Measurements from ENCODE around the gene DTX4. TPM values are rescaled to one million over a fixed set of nuclear protein-coding genes. Genes with fewer than 3 reads are reported as not detected.

DTX4 gene
- total and polyA plus RNA-seq, 2 experiments from 2014 or later: 15.4 to 27.5 TPM

DNA sequence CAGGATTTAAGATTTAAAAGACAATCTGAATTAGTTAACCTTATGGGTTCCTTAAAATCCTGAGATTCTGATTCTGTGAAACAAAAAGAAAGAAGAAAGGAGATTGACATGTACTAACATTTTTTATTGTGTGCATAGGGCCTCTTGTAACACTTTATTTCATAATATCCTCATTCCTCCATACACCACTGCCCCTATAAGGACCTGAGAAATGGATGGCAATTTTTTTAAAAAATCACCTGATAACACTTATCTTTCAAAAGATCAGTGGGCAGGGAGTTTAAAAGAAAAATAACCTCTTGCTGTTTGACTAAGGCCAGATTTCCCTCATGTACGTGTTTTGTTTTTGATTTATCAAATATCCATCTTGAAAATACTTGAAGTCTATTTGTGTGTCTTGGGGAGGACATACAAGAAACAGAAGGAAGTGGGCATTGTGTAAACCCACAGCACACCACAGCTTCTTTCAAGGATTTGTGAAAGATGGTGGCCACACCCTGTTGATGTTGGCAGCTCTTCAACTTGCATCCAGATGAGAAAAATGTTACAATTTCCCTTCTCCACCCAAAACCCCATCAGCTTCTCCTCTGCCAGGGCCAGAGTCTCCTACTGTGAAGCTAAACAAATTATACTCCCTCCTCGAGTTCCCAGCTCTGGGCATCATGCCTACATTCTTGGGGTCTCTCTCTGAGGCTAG, 75.7 kb downstream of the DTX4 start:
- no peak overlapping the region for H2AFZ ChIP-seq
- no peaks in the 10 kb centered on the region for H3K36me3 ChIP-seq (replicated peaks; ENCODE audit: insufficient read depth, low read depth)
- no peak overlapping the region for H3K4me2 ChIP-seq
- TF ChIP-seq EZH2 (IDR thresholded peaks at IDR 0.05; ENCODE audit: borderline replicate concordance) (no peak), EZH2phosphoT487 (IDR thresholded peaks at IDR 0.05; ENCODE audit: low read depth, severe bottlenecking, unreplicated experiment) (no peak)
- TF ChIP-seq, protein P1, sequence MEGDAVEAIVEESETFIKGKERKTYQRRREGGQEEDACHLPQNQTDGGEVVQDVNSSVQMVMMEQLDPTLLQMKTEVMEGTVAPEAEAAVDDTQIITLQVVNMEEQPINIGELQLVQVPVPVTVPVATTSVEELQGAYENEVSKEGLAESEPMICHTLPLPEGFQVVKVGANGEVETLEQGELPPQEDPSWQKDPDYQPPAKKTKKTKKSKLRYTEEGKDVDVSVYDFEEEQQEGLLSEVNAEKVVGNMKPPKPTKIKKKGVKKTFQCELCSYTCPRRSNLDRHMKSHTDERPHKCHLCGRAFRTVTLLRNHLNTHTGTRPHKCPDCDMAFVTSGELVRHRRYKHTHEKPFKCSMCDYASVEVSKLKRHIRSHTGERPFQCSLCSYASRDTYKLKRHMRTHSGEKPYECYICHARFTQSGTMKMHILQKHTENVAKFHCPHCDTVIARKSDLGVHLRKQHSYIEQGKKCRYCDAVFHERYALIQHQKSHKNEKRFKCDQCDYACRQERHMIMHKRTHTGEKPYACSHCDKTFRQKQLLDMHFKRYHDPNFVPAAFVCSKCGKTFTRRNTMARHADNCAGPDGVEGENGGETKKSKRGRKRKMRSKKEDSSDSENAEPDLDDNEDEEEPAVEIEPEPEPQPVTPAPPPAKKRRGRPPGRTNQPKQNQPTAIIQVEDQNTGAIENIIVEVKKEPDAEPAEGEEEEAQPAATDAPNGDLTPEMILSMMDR (IDR thresholded peaks at IDR 0.05; ENCODE audit: poor library complexity): no peak
- no peaks in the 10 kb centered on the region for H3K9me3 ChIP-seq (ENCODE audit: low read depth)
- H3K27me3 ChIP-seq: no peaks in the 10 kb centered on the region
- no peak for DNase-seq (ENCODE audit: low spot score)
- no peaks in the 10 kb centered on the region for H3K79me2 ChIP-seq
- no peaks in the 10 kb centered on the region for H4K20me1 ChIP-seq (ENCODE audit: insufficient read depth, poor library complexity, severe bottlenecking)
- H3K27ac ChIP-seq: no peak overlapping the region
- no peak overlapping the region for H3K4me3 ChIP-seq
- H3K9me2 ChIP-seq (replicated peaks; ENCODE audit: insufficient read depth): no peaks in the 10 kb centered on the region
- WGBS (ENCODE audit: low lambda C conversion rate, missing lambda C conversion rate): 62% methylated on average over 2 of the region's 2 CpGs
- H3K4me1 ChIP-seq (ENCODE audit: insufficient read depth): no peaks in the 10 kb centered on the region

DNA sequence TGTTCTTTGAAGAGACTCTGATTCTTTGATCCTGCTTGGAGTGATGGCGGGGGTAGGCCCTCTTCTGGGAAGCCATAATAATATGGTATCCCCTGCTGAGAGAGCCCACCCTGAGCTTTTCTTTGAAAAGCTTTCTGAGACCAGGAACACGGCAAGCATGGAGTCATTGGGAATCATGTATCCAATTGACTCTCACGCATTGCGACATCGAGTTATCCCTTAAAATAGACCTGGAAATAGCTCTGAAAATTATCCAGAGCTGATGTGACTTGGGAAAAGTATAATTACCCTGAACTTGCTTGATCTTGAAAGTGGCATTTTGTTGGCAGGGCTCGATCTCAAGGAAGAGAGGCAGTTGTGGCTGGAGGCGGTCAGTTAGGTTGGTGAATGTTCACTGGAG, 77.6 kb downstream of the DTX4 start:
- TF ChIP-seq EZH2 (IDR thresholded peaks at IDR 0.05; ENCODE audit: borderline replicate concordance) (no peak), EZH2phosphoT487 (IDR thresholded peaks at IDR 0.05; ENCODE audit: low read depth, severe bottlenecking, unreplicated experiment) (no peak)
- TF ChIP-seq, protein P1 (IDR thresholded peaks at IDR 0.05; ENCODE audit: poor library complexity): no peak
- Histone ChIP-seq H3K27me3 (no peaks in the 10 kb centered on the region), H3K4me1 (ENCODE audit: insufficient read depth) (no peaks in the 10 kb centered on the region), H3K27ac (no peak overlapping the region), H2AFZ (no peak overlapping the region), H4K20me1 (ENCODE audit: insufficient read depth, poor library complexity, severe bottlenecking) (no peaks in the 10 kb centered on the region), H3K36me3 (replicated peaks; ENCODE audit: insufficient read depth, low read depth) (no peaks in the 10 kb centered on the region), H3K4me2 (no peak overlapping the region), H3K9me2 (replicated peaks; ENCODE audit: insufficient read depth) (no peaks in the 10 kb centered on the region), H3K79me2 (no peaks in the 10 kb centered on the region), H3K4me3 (no peak overlapping the region), H3K9me3 (ENCODE audit: low read depth) (no peaks in the 10 kb centered on the region)
- 90% methylated on average over 7 of the region's 7 CpGs for WGBS (ENCODE audit: low lambda C conversion rate, missing lambda C conversion rate)
- no peak for DNase-seq (ENCODE audit: low spot score)

DNA sequence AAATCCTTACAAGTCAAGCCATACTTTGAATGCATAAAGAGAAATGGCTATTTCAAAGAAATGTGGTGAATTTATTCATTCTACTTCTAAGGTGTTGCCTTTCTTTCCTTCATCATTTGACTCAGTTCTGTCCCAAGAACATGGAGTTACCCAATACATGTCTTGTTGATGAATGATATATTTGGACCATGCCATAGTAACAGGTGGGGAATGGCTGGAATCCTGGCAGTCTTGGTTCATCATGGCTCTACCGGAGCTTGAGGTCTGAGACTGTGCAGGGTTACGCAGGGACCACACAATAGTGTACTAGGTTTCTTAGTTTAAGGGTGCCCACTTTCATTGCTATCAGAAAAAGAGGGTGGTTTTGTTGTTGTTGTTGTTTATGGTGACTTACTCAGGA, 81.1 kb downstream of the DTX4 start:
- Histone ChIP-seq H3K79me2 (no peaks in the 10 kb centered on the region), H4K20me1 (ENCODE audit: insufficient read depth, poor library complexity, severe bottlenecking) (no peaks in the 10 kb centered on the region), H3K27me3 (no peaks in the 10 kb centered on the region), H3K36me3 (replicated peaks; ENCODE audit: insufficient read depth, low read depth) (no peaks in the 10 kb centered on the region), H3K4me1 (ENCODE audit: insufficient read depth) (no peaks in the 10 kb centered on the region), H2AFZ (no peak overlapping the region), H3K4me2 (no peak overlapping the region), H3K9me3 (ENCODE audit: low read depth) (no peaks in the 10 kb centered on the region), H3K9me2 (replicated peaks; ENCODE audit: insufficient read depth) (no peaks in the 10 kb centered on the region), H3K4me3 (no peak overlapping the region), H3K27ac (no peak overlapping the region)
- TF ChIP-seq EZH2phosphoT487 (IDR thresholded peaks at IDR 0.05; ENCODE audit: low read depth, severe bottlenecking, unreplicated experiment) (no peak), EZH2 (IDR thresholded peaks at IDR 0.05; ENCODE audit: borderline replicate concordance) (no peak)
- TF ChIP-seq, protein P1 (IDR thresholded peaks at IDR 0.05; ENCODE audit: poor library complexity): no peak
- no peak for DNase-seq (ENCODE audit: low spot score)
- WGBS (ENCODE audit: low lambda C conversion rate, missing lambda C conversion rate): 91% methylated on average over 2 of the region's 2 CpGs
